Calu3 (cell line): Measurements from ENCODE around the gene SCG3. TPM values are rescaled to one million over a fixed set of nuclear protein-coding genes. Genes with fewer than 3 reads are reported as not detected.

Experiments used
- BruUV-seq: library from RNA; stranded (reverse); fragments of 400-500 nt; replicated peaks from 2 replicates; lab custom pipeline; 2021; lab: Mats Ljungman, UMichigan
- CTCF ChIA-PET: fragments of 300-600 bp; sonication (Branson Sonifier 250); formaldehyde crosslinking; loops from one replicate; lab custom pipeline; 2022; ENCODE audit warnings: antibody characterized with exemption; lab: Charles Lee
- DNase-seq: peaks from one replicate; pipeline ENCODE4 v3.0.0; 2022
- H3K27ac Mint-ChIP-seq: one replicate; pipeline ENCODE4 v1.8.0; 2022; ENCODE audit warnings: mixed read lengths; ENCODE audit not compliant: unreplicated experiment
- H3K27me3 Mint-ChIP-seq: one replicate; pipeline ENCODE4 v1.8.0; 2022; ENCODE audit warnings: mixed read lengths; ENCODE audit not compliant: unreplicated experiment
- H3K36me3 Mint-ChIP-seq: one replicate; pipeline ENCODE4 v1.8.0; 2022; ENCODE audit warnings: mild to moderate bottlenecking, moderate library complexity, mixed read lengths; ENCODE audit not compliant: insufficient read depth, unreplicated experiment
- H3K4me1 Mint-ChIP-seq: one replicate; pipeline ENCODE4 v1.8.0; 2022; ENCODE audit warnings: mild to moderate bottlenecking, low read depth, mixed read lengths; ENCODE audit not compliant: unreplicated experiment
- H3K4me3 Mint-ChIP-seq: one replicate; pipeline ENCODE4 v1.8.0; 2022; ENCODE audit warnings: mild to moderate bottlenecking, low read depth, moderate library complexity, mixed read lengths; ENCODE audit not compliant: unreplicated experiment
- H3K9me3 Mint-ChIP-seq: one replicate; pipeline ENCODE4 v1.8.0; 2022; ENCODE audit warnings: low read depth, mixed read lengths; ENCODE audit not compliant: unreplicated experiment
- intact Hi-C: fragments of 100-400 bp; cut with micrococcal nuclease; formaldehyde crosslinking; loops from one replicate; pipeline ENCODE4 v1.10.0; 2022; ENCODE audit not compliant: unreplicated experiment
- total RNA-seq: library from RNA; stranded (reverse); gene quantifications from 2 replicates; pipeline ENCODE4 v1.2.3, GENCODE V29; 2022
- TF ChIP-seq, protein P1 (sequence below): fragments of 200-600 bp; IDR thresholded peaks from one replicate; pipeline ENCODE4 v1.8.0; 2022; ENCODE audit warnings: antibody characterized with exemption; ENCODE audit not compliant: unreplicated experiment

Gene SCG3
- total RNA-seq, 1 experiment from 2014 or later = not detected

DNA sequence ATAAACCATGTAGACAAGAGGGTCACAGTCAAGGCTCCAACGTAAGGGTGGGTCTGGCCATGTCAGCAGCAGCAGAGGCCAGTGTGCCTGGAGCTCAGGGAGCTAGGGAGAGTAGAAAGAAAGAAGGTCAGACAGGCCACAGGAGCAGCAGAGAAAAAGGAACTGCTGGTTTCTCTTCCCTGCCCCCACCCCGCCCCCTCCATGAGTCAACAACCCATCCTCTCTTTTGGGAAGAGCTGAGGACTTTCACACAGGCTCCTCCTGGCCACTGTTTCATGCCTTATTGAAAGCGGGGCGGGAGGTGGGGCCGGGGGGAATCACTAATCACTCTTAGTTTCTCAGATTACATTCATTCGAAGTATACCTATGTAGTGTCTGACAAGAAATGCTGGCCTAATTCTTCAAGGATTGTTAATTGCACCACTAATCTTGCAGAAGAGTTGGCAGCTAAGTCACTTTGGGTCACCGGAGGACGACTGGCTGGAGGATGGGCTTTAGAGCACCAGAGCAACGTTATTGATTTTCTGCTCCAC is 9.1 kb upstream of the SCG3 start:
- H3K4me3 Mint-ChIP-seq = no peak overlapping the region
- DNase-seq = no peak
- H3K27ac Mint-ChIP-seq = no peak overlapping the region
- CTCF ChIA-PET = interaction anchor here (0.6 kb wide), 1 partner anchor 465 kb away, joined by 4 read pairs; no protein-coding TSS in a partner anchor
- no peaks in the 10 kb centered on the region for H3K9me3 Mint-ChIP-seq
- TF ChIP-seq, protein P1, sequence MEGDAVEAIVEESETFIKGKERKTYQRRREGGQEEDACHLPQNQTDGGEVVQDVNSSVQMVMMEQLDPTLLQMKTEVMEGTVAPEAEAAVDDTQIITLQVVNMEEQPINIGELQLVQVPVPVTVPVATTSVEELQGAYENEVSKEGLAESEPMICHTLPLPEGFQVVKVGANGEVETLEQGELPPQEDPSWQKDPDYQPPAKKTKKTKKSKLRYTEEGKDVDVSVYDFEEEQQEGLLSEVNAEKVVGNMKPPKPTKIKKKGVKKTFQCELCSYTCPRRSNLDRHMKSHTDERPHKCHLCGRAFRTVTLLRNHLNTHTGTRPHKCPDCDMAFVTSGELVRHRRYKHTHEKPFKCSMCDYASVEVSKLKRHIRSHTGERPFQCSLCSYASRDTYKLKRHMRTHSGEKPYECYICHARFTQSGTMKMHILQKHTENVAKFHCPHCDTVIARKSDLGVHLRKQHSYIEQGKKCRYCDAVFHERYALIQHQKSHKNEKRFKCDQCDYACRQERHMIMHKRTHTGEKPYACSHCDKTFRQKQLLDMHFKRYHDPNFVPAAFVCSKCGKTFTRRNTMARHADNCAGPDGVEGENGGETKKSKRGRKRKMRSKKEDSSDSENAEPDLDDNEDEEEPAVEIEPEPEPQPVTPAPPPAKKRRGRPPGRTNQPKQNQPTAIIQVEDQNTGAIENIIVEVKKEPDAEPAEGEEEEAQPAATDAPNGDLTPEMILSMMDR = no peak
- no TSS peak for BruUV-seq
- no peaks in the 10 kb centered on the region for H3K36me3 Mint-ChIP-seq
- no peaks in the 10 kb centered on the region for H3K4me1 Mint-ChIP-seq
- intact Hi-C loops = no loop called here
- peaks cover 80% of the 10 kb centered on the region for H3K27me3 Mint-ChIP-seq

DNA sequence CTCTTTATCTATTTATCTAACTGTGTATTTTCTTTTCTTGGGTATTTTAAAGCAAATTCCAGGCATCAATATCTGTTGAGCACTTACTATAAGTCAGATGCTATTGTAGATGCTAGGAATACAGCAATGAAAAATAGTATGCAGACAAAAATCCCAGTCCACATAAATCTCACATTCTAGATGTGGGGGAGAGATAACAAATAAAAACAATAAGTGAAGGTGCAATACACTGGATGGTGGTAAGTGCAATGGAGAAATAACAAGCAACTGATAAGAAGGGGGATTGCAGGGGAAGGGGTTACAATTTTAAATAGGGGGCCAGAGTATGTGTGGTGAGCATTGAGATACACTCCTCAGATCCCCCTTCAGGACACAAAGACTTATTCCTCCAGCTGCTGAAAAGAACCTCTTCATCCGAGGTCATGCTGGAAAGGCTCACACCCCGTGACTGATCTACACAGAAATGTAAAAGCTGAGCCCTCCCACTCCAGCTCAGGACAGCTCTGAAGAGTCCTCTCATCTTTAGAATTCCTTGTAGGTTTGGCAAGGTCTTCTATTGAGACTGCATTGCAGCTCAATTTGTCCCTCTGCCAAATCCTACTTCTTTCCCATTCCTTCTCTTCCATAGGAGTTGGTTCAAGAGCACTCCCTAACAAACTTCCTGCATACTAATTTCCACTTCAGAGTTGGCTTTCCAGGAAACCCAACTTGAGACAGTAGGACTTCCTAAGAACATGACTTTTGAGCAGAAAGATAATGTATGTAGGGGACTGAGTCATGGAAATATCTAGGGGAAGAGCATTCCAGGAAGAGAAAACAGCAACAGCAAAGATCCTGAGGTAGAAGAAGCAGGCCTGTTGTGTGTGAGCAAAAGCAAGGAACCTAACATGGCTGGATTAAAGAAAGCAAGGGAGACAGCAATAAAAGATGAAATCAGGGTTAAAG is 8.1 kb upstream of the SCG3 start:
- BruUV-seq = no TSS peak
- DNase-seq = no peak
- Mint-ChIP-seq H3K27ac (no peak overlapping the region), H3K4me1 (no peaks in the 10 kb centered on the region), H3K27me3 (peaks cover 70% of the 10 kb centered on the region), H3K4me3 (no peak overlapping the region), H3K36me3 (no peaks in the 10 kb centered on the region), H3K9me3 (no peaks in the 10 kb centered on the region)
- CTCF ChIA-PET = no interaction called here
- intact Hi-C loops = no loop called here
- TF ChIP-seq, protein P1 = no peak

DNA sequence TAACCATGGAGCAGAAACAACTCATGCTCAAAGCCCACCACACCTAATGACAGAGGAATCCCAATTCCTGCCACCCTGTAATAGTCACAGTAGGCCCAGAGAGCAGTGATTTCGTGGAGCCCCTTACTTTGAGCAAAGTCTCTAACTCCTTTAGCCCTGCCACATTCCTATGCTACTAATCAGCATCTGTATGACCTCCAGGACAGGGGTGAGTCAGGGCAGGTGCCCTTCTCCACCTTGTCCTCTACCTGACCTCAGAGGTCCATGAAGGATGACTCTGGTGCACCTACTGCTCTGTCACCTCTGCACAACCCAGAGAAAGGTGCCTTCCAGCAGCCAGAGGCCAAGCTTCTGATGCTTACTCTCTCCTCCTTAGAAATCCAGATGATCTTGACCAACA is 6.1 kb upstream of the SCG3 start:
- TF ChIP-seq, protein P1 = no peak
- CTCF ChIA-PET = interaction anchor here (1.2 kb wide), 1 partner anchor 57 kb away, joined by 4 read pairs; no protein-coding TSS in a partner anchor
- H3K36me3 Mint-ChIP-seq = no peaks in the 10 kb centered on the region
- DNase-seq = no peak
- intact Hi-C loops = no loop called here
- H3K4me1 Mint-ChIP-seq = no peaks in the 10 kb centered on the region
- no TSS peak for BruUV-seq
- peaks cover 69% of the 10 kb centered on the region for H3K27me3 Mint-ChIP-seq
- no peak overlapping the region for H3K27ac Mint-ChIP-seq
- H3K4me3 Mint-ChIP-seq = no peak overlapping the region
- H3K9me3 Mint-ChIP-seq = no peaks in the 10 kb centered on the region

DNA sequence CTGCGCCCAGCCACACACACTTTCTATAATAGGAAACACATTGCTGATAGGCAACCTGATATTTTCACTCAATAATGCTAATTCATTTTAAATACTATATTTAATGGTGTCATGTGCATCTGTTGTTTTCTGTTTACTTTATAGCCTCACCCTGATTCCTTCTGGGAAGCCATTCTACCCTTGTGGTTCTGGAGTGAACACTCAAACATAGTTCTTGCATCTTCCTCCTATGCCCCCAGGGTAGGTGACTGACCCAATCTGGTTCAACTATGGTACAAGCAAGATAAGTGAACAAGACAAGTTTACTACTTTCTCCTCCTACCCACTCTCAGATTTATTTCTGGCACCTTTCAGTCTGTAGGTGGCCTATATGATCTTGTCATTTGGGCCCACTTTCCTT is 4.3 kb upstream of the SCG3 start:
- no peak overlapping the region for H3K27ac Mint-ChIP-seq
- no peak overlapping the region for H3K4me3 Mint-ChIP-seq
- H3K4me1 Mint-ChIP-seq = no peaks in the 10 kb centered on the region
- TF ChIP-seq, protein P1 = no peak
- DNase-seq = no peak
- no peaks in the 10 kb centered on the region for H3K9me3 Mint-ChIP-seq
- intact Hi-C loops = no loop called here
- CTCF ChIA-PET = no interaction called here
- no TSS peak for BruUV-seq
- peaks cover 69% of the 10 kb centered on the region for H3K27me3 Mint-ChIP-seq
- H3K36me3 Mint-ChIP-seq = no peaks in the 10 kb centered on the region
